Measurements from ENCODE around the gene LGALS3BP. TPM values are rescaled to one million over a fixed set of nuclear protein-coding genes. Genes with fewer than 3 reads are reported as not detected.
"Not testable (repeated sequence)": the region's sequence is repeated elsewhere in the genome, so short reads cannot be mapped to it uniquely, and the experiment has no call there.

LGALS3BP gene
- total RNA-seq, 1 donor from 2014 or later: 2.3 TPM

DNA sequence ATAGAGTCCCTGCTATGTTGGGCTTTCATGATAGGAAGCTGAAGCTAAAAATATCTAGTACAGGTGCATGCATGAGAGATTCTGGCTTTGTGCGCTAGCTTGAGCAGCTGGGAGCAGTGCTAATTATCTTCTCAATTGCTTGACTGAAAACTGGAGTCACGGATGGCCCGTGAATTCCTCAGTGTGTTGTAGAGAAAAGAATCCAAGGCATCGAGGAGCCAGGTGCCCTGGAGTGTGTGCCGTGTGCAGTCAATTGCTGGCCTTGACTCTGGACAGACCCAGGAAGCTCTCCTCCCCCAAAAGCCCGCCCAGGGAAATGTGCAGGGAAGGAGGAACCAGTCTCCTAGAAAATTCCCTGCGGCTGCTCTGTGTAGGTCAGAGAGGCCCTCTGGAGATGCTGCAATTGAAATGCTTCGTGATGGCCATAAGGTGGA, 14.2 kb downstream of the LGALS3BP start:
- no peak for DNase-seq (ENCODE audit: low read depth, low spot score)

DNA sequence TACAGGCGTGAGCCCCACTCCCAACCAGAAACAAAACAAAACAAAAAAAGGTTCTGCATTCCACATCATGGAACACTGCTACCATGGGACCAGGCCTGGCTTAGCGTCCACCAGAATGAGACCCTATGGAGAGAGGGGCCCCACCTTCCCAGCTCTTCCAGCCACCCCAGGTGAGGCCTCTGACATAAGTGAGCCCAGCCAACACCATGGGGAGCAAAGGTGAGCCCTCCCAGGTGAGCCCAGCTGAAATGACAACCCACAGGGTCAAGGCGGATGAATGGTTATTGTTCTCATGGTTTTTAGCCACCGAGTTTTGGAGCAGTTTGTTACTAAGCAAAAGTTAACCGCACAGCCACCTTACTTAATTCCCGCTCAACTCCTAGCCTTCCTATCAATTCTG, 16.3 kb downstream of the LGALS3BP start:
- no peak for DNase-seq (ENCODE audit: low read depth, low spot score)

GRCh38 chr17:78962984-78963348, 16.8 kb downstream of the LGALS3BP start:
- DNase-seq (ENCODE audit: low read depth, low spot score): not testable (repeated sequence)

DNA sequence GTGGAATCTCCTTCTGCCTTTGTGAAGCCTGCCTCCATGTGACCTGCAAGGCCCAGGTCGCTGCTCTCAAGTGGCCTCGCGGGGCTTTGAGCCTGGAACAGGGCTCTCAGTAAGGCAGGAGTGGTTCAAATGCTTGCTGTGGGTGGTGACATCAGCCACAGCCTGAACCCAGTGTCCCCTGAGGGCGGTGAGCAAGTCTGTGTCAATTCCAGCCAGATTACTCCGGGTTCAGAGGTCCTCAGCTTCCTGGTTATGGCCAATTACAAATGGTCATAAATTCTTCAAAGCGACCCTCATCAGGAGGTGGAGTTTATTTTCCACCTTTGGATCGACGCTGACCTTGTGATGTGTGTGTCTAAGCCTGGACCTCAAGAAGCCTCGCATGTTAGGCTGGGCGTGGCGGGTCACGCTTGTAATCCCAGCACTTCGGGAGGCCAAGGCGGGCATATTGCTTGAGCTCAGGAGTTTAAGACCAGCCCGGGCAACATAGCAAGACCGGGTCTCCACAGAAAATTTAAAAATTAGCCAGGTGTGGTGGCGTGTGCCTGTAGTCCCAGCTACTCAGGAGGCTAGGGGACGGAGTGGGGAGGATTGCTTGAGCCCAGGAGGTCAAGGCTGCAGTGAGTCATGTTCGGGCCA, 17.3 kb downstream of the LGALS3BP start:
- no peak for DNase-seq (ENCODE audit: low read depth, low spot score)

- DNase-seq (ENCODE audit: low read depth, low spot score): no peak
Observed at GRCh38 chr17:78961571-78961970, 18.2 kb downstream of the LGALS3BP start.

DNA sequence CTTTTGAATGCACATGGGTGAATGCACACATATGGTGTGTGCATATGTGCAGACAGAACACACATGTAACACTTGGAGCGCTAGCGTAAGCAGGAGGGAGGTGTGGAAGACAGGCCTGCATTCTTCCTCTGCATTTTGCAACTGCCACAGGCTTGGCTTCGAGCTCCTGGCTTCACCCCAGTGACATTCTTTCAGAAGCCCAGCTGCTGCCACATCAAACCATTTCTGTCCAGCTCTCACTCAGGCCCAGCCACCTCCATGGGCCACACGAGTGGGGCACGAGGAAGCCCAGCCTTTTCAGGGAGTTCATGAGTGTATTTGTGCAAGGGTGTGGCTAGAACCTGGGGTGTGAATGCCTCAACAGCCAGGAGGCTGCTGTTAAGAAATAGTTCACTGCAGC, 18.8 kb downstream of the LGALS3BP start:
- DNase-seq (ENCODE audit: low read depth, low spot score): no peak

DNA sequence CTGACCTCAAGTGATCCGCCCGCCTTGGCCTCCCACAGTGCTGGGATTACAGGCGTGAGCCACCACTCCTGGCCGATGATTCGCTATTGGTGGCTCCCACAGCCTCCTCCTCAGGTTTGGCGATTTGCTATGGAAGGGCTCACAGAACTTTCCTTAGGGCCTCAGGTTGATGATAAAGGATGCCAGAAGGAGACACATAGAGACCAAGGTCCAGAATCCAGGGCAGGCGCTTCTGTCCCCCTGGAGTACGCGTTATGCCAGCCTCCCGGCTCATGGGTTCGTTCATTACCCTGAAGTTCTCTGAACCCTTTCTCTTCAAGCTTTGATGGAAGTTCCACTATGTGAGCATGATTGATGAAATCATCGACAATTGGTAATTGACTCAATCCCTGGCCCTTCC, 19.9 kb downstream of the LGALS3BP start:
- no peak for DNase-seq (ENCODE audit: low read depth, low spot score)

GRCh38 chr17:78958641-78959127, 21.0 kb downstream of the LGALS3BP start:
- DNase-seq (ENCODE audit: low read depth, low spot score): no peak

DNA sequence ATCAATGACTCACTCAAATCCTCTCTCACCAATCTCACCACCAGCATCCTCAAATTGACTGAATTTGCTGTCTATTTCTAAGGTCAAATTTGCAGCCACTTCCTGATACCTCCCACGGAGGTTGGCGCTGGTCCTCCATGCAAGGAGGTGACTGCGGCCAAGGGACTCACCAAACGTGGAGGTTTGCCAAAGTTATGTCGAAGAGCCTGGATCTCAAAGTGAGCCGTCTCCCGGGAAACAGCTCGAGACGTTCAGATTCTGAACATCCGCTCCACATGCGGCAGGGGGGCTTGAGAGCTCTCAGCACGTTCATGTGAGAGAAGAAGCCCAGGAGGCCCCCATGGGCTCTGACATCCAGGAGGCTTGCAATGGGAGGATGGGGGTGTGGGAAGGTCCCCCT, 22.6 kb downstream of the LGALS3BP start:
- no peak for DNase-seq (ENCODE audit: low read depth, low spot score)

- DNase-seq (ENCODE audit: low read depth, low spot score): no peak
Observed at GRCh38 chr17:78956254-78956653, 23.5 kb downstream of the LGALS3BP start.

DNA sequence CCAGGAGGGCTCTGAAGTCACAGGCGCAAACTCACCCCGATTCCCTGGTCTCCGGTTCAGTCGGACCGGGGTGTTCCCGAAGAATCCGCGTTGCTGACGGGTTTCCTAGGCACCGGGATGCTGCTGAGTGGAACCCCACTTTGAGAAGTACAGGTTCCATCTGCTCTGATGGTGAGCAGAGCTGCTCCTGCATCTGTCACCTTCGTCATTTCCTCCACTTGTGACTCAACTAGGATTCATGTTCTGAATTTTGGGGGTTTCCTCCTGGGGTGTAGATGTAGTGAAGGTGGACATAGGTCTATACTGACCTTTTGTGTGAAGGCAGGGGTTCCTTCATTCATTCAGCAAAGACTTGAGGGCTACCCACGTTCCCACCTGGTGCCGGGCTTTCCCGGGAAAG, 25.0 kb downstream of the LGALS3BP start:
- DNase-seq (ENCODE audit: low read depth, low spot score): no peak

DNA sequence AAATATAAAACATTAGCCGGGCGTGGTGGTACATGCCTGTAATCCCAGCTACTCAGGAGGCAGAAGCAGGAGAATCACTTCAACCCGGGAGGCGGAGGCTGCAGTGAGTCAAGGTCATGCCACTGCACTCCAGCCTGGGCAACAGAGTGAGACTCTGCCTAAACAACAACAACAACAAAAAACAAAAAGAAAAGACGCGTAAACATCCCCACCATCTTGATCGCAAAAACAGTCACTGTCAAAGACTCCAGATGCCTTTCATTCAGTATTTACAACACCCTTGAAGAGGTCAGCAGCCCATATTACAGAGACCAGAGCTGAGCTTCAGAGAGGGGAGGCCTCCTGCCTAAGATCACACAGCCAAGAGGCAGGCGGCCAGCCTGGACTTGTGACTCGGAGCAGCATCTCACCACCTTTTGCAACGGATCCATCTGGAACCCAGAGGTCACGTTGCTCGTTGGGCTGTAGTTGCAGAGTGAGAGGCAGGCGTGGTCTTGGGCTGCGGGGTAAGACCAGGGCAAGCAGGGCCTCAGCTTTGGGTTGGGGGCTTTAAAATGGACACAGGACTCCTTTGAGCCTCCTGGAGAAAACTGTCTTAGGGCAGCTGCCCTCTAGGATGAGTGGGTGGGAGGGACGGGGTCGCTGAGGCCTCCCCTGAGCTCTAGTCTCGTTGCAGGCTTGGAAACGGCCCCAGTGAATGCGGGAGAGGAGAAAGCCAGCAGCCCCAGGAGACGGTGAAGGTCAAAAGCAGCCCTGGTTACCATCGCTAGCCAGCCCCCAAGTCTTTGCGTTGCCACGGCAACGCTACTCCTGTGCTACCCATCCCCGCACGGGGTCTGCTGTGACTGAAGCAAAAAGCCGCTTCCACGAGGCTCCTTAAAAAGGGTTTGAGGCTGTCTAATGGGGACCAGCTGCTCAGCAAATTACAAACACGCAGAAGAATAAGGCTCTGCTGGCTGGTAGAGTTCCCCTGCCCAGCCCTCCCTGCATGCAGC, 26.1 kb downstream of the LGALS3BP start:
- no peak for DNase-seq (ENCODE audit: low read depth, low spot score)

DNA sequence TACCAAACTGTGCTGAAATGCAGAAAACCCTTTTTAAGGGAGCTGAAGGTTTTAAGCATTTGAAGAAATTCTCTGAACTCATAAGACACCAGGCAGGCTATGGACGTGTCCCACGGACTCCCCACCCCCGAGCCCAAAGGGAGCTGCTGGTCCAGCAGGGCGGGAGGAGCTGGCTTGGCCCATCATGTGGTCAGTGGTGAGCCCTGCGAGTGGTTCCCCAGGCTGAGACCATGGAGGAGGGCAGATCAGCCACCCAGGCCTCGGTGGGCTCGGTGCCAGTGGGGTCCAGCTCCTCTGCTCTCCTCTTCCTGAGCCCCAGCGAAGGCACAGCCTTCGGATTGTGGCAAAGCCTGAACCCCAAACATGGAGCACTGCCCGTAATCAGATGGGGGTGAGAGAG, 27.0 kb downstream of the LGALS3BP start:
- no peak for DNase-seq (ENCODE audit: low read depth, low spot score)

GRCh38 chr17:78951967-78952551, 27.7 kb downstream of the LGALS3BP start:
- no peak for DNase-seq (ENCODE audit: low read depth, low spot score)

DNA sequence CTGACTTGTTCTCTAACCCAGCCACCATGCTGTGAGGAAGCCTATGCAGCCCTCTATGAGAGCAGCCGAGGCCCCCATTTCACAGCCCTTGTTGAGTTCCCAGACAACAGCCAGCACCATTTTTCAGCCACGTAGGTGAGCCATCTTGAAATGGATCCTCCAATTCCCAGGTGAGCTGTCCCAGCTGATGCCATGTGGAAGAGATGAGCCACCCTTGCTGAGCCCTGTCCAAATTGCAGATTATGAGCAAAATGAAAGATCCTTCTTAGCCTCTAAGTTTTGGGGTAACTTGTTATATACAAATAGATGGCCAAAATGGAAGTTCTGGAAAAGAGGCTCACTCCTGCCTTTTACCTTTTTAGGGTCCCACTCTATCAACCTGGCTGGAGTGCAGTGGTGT, 28.9 kb downstream of the LGALS3BP start:
- no peak for DNase-seq (ENCODE audit: low read depth, low spot score)

- no peak for DNase-seq (ENCODE audit: low read depth, low spot score)
Observed at GRCh38 chr17:78947235-78948149, 32.2 kb downstream of the LGALS3BP start.

GRCh38 chr17:78946631-78947030, 33.1 kb downstream of the LGALS3BP start:
- no peak for DNase-seq (ENCODE audit: low read depth, low spot score)

DNA sequence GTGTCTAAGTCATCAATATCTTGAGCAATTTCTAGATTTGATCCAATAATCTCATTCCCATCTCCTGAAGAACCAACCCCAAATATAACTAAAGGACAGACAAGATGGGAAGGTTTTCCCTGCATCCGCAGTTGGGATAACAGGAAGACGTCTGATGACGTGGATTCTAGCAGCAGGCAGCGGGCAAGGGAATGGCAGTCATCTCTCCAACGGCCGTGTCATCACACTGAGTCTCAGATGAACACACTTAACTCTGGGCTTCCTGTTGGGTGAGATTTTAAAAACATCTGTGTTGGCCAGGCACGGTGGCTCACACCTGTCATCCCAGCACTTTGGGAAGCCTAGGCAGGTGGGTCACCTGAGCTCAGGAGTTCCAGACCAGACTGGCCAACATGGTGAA, 33.6 kb downstream of the LGALS3BP start:
- no peak for DNase-seq (ENCODE audit: low read depth, low spot score)

DNA sequence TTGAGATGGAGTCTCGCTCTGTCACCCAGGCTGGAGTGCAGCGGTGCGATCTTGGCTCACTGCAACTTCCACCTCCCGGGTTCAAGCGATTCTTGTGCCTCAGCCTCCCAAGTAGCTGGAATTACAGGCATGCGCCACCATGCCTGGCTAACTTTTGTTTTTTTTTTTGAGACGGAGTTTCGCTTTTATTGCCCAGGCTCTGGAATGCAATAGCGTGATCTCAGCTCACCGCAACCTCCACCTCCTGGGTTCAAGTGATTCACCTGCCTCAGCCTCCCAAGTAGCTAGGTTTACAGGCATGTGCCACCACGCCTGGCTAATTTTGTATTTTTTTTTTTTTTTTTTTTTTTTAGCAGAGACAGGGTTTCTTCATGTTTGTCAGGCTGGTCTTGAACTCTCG, 34.3 kb downstream of the LGALS3BP start:
- DNase-seq (ENCODE audit: low read depth, low spot score): not testable (repeated sequence)

- DNase-seq (ENCODE audit: low read depth, low spot score): no peak
Observed at GRCh38 chr17:78944956-78945355, 34.8 kb downstream of the LGALS3BP start.

DNA sequence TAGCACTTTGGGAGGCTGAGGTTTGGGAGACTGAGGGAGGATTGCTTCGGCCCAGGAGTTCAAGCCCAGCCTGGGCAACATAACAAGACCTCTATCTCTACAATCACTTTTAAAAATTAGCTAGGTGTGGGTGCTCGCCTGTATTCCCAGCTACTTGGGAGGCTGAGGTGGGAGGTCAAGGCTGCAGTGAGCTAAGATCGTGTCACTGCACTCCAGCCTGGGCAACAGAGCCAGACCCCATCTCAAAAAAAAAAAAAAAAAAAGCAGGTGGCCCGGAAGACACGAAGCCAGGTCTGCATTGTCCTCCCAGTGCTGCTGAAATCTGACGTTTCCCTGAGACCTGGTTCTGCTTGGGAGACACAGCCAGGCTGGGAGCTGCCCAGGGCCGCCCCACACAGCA, 35.7 kb downstream of the LGALS3BP start:
- no peak for DNase-seq (ENCODE audit: low read depth, low spot score)

Measured in pulmonary artery endothelial cell (primary cell).